HPDE6-E6E7 (cell line): ENCODE measurements around the gene PTK7.

Experiments used
- DNase-seq: peaks from one replicate; pipeline ENCODE4 v3.0.0; 2011; ENCODE audit warnings: missing footprints; ENCODE audit errors: extremely low spot score

PTK7 gene

DNA sequence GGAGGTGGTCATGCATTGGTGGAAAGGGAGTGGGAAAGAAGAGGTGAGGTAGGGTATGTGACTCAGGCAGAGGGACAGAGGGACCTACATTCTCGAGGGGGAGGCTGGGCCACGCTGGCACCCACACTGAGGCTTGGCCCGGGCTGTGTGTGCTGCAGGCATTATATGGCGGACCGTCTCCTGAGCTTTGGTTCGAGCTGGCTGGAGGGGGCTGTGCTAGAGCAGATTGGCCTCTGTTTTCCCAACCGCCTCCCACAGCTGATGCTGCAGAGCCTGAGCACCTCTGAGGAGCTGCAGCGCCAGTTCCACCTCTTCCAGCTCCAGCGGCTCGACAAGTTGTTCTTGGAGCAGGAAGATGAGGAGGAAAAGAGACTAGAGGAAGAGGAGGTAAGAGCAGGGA is 129.7 kb downstream of the PTK7 start:
- DNase-seq, result no peak

DNA sequence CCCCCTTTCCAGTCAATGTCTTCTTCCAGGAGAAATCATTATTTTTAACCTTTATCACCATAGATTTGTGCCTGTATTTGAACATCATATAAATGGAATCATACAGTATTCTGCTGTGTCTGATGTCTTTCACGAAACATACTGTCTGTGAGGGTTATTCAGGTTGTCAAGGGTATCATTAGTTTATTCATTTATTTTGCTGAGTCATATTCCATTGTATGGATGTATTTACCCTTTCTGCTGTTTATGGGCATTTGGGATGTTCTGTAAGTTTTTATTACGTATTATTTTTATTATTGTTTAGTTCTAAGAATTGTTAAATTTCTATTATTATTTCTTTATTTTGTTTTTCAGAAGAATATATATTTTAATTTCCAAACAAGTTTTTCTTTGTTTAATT is 131.2 kb downstream of the PTK7 start:
- no peak for DNase-seq
